GM21447 (cell line): Measurements from ENCODE around the gene LCAT.
"Not testable (repeated sequence)": the region's sequence is repeated elsewhere in the genome, so short reads cannot be mapped to it uniquely, and the experiment has no call there.

Source experiments
- ATAC-seq: cut with Tn5 transposase; IDR thresholded peaks from one replicate; pipeline ENCODE4 v1.9.1; 2021; ENCODE audit not compliant: unreplicated experiment

LCAT gene, protein sequence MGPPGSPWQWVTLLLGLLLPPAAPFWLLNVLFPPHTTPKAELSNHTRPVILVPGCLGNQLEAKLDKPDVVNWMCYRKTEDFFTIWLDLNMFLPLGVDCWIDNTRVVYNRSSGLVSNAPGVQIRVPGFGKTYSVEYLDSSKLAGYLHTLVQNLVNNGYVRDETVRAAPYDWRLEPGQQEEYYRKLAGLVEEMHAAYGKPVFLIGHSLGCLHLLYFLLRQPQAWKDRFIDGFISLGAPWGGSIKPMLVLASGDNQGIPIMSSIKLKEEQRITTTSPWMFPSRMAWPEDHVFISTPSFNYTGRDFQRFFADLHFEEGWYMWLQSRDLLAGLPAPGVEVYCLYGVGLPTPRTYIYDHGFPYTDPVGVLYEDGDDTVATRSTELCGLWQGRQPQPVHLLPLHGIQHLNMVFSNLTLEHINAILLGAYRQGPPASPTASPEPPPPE

DNA sequence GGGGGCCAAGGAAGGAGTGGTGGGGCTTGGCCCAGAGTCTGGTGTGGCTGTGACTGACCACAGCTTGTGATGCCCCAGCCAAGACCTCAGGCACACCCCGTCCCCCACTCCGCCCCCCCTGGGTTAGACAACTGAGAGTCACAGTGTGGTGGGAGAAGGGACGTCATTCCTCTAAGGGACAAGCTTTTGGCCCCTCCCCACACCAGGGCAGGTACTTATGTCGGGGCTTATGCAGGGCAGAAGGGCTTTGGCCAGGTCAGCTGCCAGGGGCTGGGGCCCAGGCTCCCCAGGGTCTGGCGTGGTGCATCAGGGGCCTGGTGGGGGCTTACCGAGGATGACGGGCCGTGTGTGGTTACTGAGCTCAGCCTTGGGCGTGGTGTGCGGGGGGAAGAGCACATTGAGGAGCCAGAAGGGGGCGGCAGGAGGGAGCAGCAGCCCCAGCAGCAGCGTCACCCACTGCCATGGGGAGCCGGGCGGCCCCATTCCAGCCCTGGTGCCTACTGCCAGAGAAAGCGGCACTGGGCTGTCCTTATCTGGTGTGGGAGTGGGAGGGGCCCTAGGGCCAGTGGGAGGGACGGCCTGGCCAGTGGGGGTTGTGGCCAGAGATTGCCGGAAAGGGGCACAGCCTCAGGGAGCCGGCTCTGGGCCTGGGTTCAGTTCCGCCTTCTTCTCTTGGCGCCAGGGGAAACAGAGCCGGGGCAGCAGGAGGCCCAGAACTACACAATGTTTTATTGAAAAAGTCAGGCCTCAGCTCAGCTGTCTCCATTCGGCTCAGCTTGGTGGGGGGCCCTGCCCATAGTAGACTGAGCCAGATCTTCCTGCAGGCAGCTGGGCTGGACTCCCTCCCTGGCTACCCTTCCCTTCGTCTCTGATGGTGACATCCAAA, at the start of gene LCAT:
Gene LCAT, minus strand, starts transcription at position 502 of the 886 bp plus-strand sequence. Its CDS starts 19 bp downstream, at position 483.
- ATAC-seq = no peak

- peak; percentile 46 for ATAC-seq
These were observed 49.5 kb upstream of the LCAT start for GRCh38 chr16:67993207-67994039.

DNA sequence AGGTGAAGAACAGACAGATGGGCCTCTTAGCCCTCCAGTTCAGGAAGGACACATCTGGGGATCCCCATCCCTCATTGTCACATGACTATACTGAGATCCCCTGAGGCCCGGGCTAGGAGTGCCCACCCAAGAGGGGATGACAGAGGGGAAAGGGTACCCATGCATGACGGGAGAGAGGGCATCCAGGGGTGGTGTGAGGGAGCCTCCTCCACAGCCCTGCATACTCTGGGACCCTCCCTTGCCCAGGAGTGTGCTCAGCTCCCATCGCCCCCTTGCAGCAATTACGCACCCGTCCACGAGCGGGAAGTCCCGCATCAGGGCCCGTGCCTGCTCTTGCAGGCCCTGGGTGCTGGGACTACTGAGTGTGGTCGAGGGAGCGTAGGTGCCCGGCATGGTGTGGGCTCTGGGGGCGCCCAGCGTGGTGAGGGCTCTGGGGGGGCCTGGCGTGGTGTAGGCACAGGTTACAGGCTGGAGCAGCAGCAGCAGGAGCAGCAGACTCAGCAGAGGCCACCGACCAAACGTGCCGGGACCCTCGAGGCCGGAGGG, 48.8 kb upstream of the LCAT start:
- no peak for ATAC-seq

DNA sequence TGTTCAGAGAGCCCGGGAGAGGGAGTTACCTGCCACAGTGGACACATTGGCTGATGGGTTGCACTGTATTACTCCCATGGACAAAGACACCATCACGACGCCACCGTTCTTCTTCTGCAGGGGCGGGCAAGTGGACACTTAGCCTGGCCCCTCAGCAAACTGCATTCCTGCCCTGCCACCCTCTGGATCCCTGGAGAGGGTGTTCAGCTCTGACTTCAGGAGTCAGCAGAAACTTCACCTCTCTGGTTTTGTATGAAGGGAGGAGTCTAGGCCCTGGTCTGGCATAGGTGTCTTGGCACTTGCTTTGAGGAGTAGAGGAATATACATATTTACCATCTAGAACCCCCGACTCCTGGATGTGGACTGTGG, 46.1 kb upstream of the LCAT start:
- no peak for ATAC-seq

GRCh38 chr16:67989322-67990017, 45.5 kb upstream of the LCAT start:
- no peak for ATAC-seq

GRCh38 chr16:67988675-67989074, 44.8 kb upstream of the LCAT start:
- ATAC-seq = no peak

GRCh38 chr16:67987460-67988160, 43.7 kb upstream of the LCAT start:
- no peak for ATAC-seq

GRCh38 chr16:67986949-67987348, 43.0 kb upstream of the LCAT start:
- ATAC-seq = no peak

DNA sequence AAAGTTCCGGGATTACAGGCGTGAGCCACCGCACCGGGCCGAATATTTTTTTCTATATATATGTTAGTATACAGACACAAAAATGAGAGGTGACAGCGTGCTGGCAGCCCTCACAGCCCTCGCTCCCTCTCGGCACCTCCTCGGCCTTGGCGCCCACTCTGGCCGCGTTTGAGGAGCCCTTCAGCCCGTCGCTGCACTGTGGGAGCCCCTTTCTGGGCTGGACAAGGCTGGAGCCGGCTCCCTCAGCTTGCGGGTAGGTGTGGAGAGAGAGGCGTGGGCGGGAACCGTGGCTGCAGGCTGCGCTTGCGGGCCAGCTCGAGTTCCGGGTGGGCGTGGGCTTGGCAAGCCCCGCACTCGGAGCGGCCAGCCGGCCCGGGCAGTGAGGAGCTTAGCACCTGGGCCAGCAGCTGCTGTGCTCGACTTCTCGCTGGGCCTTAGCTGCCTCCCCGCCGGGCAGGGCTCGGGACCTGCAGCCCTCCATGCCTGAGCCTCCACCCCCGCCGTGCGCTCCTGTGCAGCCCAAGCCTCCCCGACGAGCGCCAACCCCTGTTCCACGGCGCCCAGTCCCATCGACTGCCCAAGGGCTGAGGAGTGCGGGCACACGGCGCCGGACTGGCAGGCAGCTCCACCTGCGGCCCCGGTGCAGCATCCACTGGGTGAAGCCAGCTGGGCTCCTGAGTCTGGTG, 38.2 kb upstream of the LCAT start:
- no peak for ATAC-seq

DNA sequence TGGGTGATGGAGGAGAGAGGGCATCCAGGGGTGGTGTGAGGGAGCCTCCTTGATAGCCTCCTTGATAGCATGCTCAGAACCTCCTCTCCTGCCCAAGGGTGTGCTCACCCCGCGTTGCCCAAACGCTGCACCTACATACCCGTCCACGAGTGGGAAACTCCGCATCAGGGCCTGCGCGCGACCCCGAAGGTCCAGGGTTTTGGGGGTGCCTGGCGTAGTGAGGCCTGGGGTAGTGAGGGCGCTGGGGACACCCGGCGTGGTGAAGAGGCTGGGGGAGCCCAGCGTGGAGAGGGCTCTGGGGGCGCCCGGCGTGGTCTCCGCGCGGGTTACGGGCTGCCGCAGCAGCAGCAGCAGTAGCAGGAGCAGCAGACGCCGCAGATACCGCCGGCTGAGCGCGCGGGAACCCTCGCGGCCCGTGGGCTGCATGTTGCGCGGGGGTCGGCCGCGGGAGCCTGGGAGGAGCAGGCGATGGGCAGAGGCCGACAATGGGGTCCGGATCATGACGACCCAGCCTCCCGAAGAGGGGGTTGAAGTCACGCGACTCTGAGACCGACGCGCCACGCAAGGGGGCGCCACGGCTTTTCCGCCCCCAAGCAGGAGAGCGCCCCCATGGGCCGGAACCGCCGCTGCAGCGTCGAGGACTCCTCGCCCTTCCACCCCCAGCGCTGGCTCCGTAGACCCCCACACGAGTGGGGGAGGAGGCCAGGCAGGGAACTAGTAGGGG, 36.2 kb upstream of the LCAT start, which contains the start of gene DPEP3:
Gene DPEP3, minus strand, starts transcription at position 545 of the 724 bp plus-strand sequence. Its CDS starts 119 bp downstream, at position 426.
- no peak for ATAC-seq

GRCh38 chr16:67977469-67978227, 33.7 kb upstream of the LCAT start:
- no peak for ATAC-seq

- no peak for ATAC-seq
These were observed 33.1 kb upstream of the LCAT start for GRCh38 chr16:67977005-67977404.

DNA sequence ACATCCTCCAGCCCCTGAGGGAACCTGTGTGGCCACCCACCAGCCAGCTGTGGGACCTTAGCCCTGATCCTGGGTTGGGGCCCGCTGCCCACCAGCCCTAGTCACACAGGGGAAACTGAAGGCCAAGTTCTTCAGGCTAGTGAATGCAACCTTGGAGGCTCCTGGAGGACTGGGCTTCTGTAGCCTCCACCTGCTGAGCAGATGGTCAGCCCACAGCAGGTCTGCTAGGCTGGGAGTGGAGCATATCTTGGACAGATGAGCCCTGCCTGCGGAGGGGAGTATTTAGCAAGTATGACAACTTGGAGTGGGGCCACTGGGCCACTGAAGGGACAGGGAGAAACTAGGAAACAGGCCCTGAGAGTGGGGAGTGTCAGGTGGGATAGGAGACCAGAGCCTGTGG, 32.3 kb upstream of the LCAT start:
- no peak for ATAC-seq

- ATAC-seq = no peak
These were observed 31.6 kb upstream of the LCAT start for GRCh38 chr16:67975321-67976105.

DNA sequence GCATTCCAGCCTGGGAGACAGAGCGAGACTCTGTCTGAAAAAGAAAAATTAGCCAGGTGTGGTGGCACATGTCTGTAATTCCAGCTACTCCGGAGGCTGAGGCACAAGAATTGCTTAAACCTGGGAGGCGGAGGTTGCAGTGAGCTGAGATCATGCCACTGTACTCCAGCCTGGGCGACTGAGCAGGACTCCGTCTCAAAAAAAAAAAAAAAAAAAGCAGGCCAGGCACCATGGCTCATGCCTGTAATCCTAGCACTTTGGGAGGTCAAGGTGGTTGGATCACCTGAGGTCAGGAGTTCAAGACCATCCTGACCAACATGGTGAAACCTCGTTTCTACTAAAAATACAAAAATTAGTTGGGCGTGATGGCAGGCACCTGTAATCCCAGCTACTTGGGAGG, 28.4 kb upstream of the LCAT start:
- not testable (repeated sequence) for ATAC-seq

DNA sequence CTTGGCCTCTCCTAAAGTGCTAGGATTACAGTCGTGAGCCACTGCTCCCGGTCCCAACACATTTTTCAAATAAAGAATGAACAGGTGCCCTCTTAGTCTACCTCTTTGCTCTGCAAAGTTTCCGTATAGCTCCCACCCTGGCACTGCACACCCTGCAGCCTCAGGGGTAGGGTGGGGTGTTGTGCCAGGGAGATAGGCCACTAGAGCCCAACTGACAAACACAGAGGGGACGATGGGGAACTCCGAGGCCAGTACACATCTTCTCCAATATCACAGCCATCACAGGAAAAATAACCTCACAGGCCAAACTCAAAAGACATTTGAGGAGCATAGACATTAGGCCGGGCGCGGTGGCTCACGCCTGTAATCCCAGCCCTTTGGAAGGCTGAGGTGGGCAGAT, 27.2 kb upstream of the LCAT start:
- ATAC-seq = no peak
